HCT116 (cell line): Measurements from ENCODE around the gene NCAPG2. TPM values are rescaled to one million over a fixed set of nuclear protein-coding genes. Genes with fewer than 3 reads are reported as not detected.

ENCODE experiments used
- ATAC-seq: fragments of 200-7000 bp; cut with Tn5 transposase; 2 replicates; pipeline ENCODE4 v1.9.1; 2020; ENCODE audit warnings: mild to moderate bottlenecking, moderate library complexity
- BruUV-seq: library from RNA; stranded (reverse); fragments of 400-500 nt; replicated peaks from 2 replicates; lab custom pipeline; 2021; lab: Mats Ljungman, UMichigan
- CTCF ChIA-PET: fragments of 300-600 bp; sonication (Branson Sonifier 250); formaldehyde crosslinking; loops from one replicate; lab custom pipeline; 2021; ENCODE audit warnings: antibody characterized with exemption; lab: Charles Lee
- POLR2A ChIA-PET: fragments of 300-600, 350-600 bp; sonication (Branson Sonifier 250); formaldehyde crosslinking; loops from one replicate; lab custom pipeline; 2021; ENCODE audit warnings: antibody characterized with exemption; lab: Charles Lee
- RAD21 ChIA-PET, 2 experiments: fragments of 300-600 bp; sonication (Branson Sonifier 250); formaldehyde crosslinking; loops; one replicate each; lab custom pipeline; 2023; ENCODE audit warnings: low total read pairs in 2 of 2; ENCODE audit not compliant: uncharacterized antibody in 2 of 2, unreplicated experiment in 2 of 2, low non-redundant PET in 1 of 2; lab: Charles Lee
- DNase-seq: peaks from one replicate; pipeline ENCODE4 v3.0.0-alpha.2; 2010; ENCODE audit warnings: low read depth, low spot score
- H2AFZ ChIP-seq: fragments of 200-600 bp; shearing (Covaris generic), sonication (generic); 2 replicates; pipeline ENCODE4 v1.6.1; 2017; ENCODE audit warnings: low read depth, mixed run types, mixed read lengths, antibody characterized with exemption, low read length; ENCODE audit not compliant: poor library complexity, severe bottlenecking
- H3K27ac ChIP-seq: 2 replicates; pipeline ENCODE4 v1.5.1; 2012; ENCODE audit warnings: low read depth, low read length
- H3K27me3 ChIP-seq: fragments of 200-600 bp; sonication (generic); 2 replicates; pipeline ENCODE4 v1.6.1; 2016; ENCODE audit warnings: mixed run types, low read length, mixed read lengths; ENCODE audit not compliant: insufficient read depth
- H3K36me3 ChIP-seq, 2 experiments: fragments of 200-500 bp in 1 of 2; fragments of 200-600 bp in 1 of 2; sonication (Bioruptor generic) in 1 of 2; sonication (generic) in 1 of 2; 2 replicates each; pipeline versions ENCODE4 v1.5.1 to v1.6.1; 2014 to 2016; ENCODE audit warnings: low read length in 2 of 2, inconsistent platforms in 1 of 2, mixed read lengths in 1 of 2, mixed run types in 1 of 2; ENCODE audit not compliant: insufficient read depth in 2 of 2, control insufficient read depth in 1 of 2
- H3K4me1 ChIP-seq, 2 experiments: fragments of 200-600 bp in 1 of 2; sonication (generic) in 1 of 2; 2 replicates each; pipeline versions ENCODE4 v1.5.1 to v1.6.1; 2012 to 2017; ENCODE audit warnings: low read length in 2 of 2, inconsistent platforms in 1 of 2, mild to moderate bottlenecking in 1 of 2, mixed read lengths in 1 of 2, mixed run types in 1 of 2, moderate library complexity in 1 of 2; ENCODE audit not compliant: insufficient read depth in 2 of 2, control insufficient read depth in 1 of 2
- H3K4me2 ChIP-seq: fragments of 200-600 bp; sonication (generic); 2 replicates; pipeline ENCODE4 v1.6.1; 2017; ENCODE audit warnings: mixed run types, low read length, mixed read lengths
- H3K4me3 ChIP-seq, 2 experiments: fragments of 200-600 bp in 1 of 2; sonication (generic) in 1 of 2; replicated peaks in 1 of 2; 2 replicates each; pipeline ENCODE4 v1.5.1; 2011 to 2016; ENCODE audit warnings: low read length in 2 of 2, control low read depth in 1 of 2, low read depth in 1 of 2, mild to moderate bottlenecking in 1 of 2, mixed read lengths in 1 of 2, mixed run types in 1 of 2
- H3K79me2 ChIP-seq: fragments of 200-600 bp; sonication (generic); 2 replicates; pipeline ENCODE4 v1.6.1; 2017; ENCODE audit warnings: mild to moderate bottlenecking, mixed run types, low read length, moderate library complexity, mixed read lengths; ENCODE audit not compliant: insufficient read depth
- H3K9ac ChIP-seq: fragments of 200-600 bp; sonication (generic); 2 replicates; pipeline ENCODE4 v1.6.1; 2016; ENCODE audit warnings: low read length, mixed read lengths
- H3K9me2 ChIP-seq: fragments of 200-600 bp; sonication (generic), shearing (Covaris generic); 2 replicates; pipeline ENCODE4 v1.6.1; 2017; ENCODE audit warnings: mixed run types, mild to moderate bottlenecking, moderate library complexity; ENCODE audit not compliant: insufficient read depth
- H3K9me3 ChIP-seq, 2 experiments: fragments of 200-500 bp in 1 of 2; fragments of 200-600 bp in 1 of 2; sonication (Bioruptor generic) in 1 of 2; sonication (generic) in 1 of 2; 2 replicates each; pipeline ENCODE4 v1.6.1; 2014 to 2017; ENCODE audit warnings: low read length in 2 of 2, mixed read lengths in 2 of 2, inconsistent platforms in 1 of 2, low read depth in 1 of 2, mild to moderate bottlenecking in 1 of 2, mixed run types in 1 of 2, moderate library complexity in 1 of 2; ENCODE audit not compliant: control insufficient read depth in 1 of 2, insufficient read depth in 1 of 2
- H4K20me1 ChIP-seq: fragments of 200-600 bp; sonication (generic), shearing (Covaris generic); 2 replicates; pipeline ENCODE4 v1.6.1; 2017; ENCODE audit warnings: mixed run types, mild to moderate bottlenecking, moderate library complexity; ENCODE audit not compliant: insufficient read depth
- CBX3 ChIP-seq: IDR thresholded peaks from 2 replicates; pipeline ENCODE4 v1.6.1; 2012; ENCODE audit warnings: low read depth
- CEBPB ChIP-seq: IDR thresholded peaks from 2 replicates; pipeline ENCODE4 v1.6.1; 2012; ENCODE audit warnings: low read depth
- ELF1 ChIP-seq: IDR thresholded peaks from 2 replicates; pipeline ENCODE4 v1.6.1; 2012; ENCODE audit warnings: low read depth, borderline replicate concordance
- FOSL1 ChIP-seq: IDR thresholded peaks from 2 replicates; pipeline ENCODE4 v1.6.1; 2012; ENCODE audit warnings: low read depth
- JUND ChIP-seq: IDR thresholded peaks from 2 replicates; pipeline ENCODE4 v1.6.1; 2012
- RAD21 ChIP-seq: IDR thresholded peaks from 2 replicates; pipeline ENCODE4 v1.6.1; 2012; ENCODE audit warnings: low read depth, mild to moderate bottlenecking
- REST ChIP-seq: IDR thresholded peaks from 2 replicates; pipeline ENCODE4 v1.6.1; 2012; ENCODE audit warnings: low read depth
- SP1 ChIP-seq: IDR thresholded peaks from 2 replicates; pipeline ENCODE4 v1.6.1; 2012; ENCODE audit warnings: low read depth
- SRF ChIP-seq: IDR thresholded peaks from 2 replicates; pipeline ENCODE4 v1.6.1; 2012; ENCODE audit warnings: low read depth
- TCF7L2 ChIP-seq: IDR thresholded peaks from 2 replicates; pipeline ENCODE4 v1.7.0; 2011; ENCODE audit warnings: borderline replicate concordance, inconsistent platforms; ENCODE audit not compliant: insufficient read depth, insufficient read length; ENCODE audit errors: extremely low read depth
- intact Hi-C: fragments of 100-400 bp; cut with micrococcal nuclease; formaldehyde crosslinking; loops from 2 replicates; pipeline ENCODE4 v1.10.0; 2022
- total RNA-seq: library from RNA; stranded (reverse); gene quantifications from one replicate; pipeline ENCODE4 v1.2.1, GENCODE V29; 2021; ENCODE audit not compliant: unreplicated experiment

NCAPG2 gene
- total RNA-seq, 1 experiment from 2014 or later: 73.1 TPM

- ATAC-seq (no peak), DNase-seq (no peak)
- no peaks in the 10 kb centered on the region for H3K4me1 ChIP-seq
- intact Hi-C loops: no loop called here
- no TSS peak for BruUV-seq
- H3K4me2 ChIP-seq: no peak overlapping the region
- no peaks in the 10 kb centered on the region for H3K27me3 ChIP-seq
- no peaks in the 10 kb centered on the region for H3K9me2 ChIP-seq
- no peak overlapping the region for H2AFZ ChIP-seq
- no peaks in the 10 kb centered on the region for H3K9me3 ChIP-seq
- POLR2A ChIA-PET: no interaction called here
- TF ChIP-seq JUND (no peak), TCF7L2 (no peak), CEBPB (no peak), FOSL1 (no peak), SRF (no peak), RAD21 (no peak), ELF1 (no peak), REST (no peak), SP1 (no peak), CBX3 (no peak)
- TF ChIP-seq, all 23 proteins: peak for 0
- Histone ChIP-seq H3K27ac (no peak overlapping the region), H3K79me2 (no peaks in the 10 kb centered on the region), H4K20me1 (no peaks in the 10 kb centered on the region), H3K36me3 (no peaks in the 10 kb centered on the region; a peak in 3 of 4 replicates), H3K9ac (no peak overlapping the region), H3K4me3 (no peak overlapping the region)
- RAD21 ChIA-PET: no interaction called here
- CTCF ChIA-PET: no interaction called here
Measured at GRCh38 chr7:158609313-158609974, 95.2 kb downstream of the NCAPG2 start.
